GM12865 (cell line): Measurements from ENCODE around the gene BCAT1.
A peak's percentile ranks its signal among the peaks of the same experiment; 100 is the strongest.

Experiments used
- DNase-seq: peaks from one replicate; pipeline ENCODE4 v3.0.0; 2010; ENCODE audit warnings: low read depth
- H3K4me3 ChIP-seq: 2 replicates; pipeline ENCODE4 v1.5.1; 2011; ENCODE audit warnings: mild to moderate bottlenecking, low read depth, low read length, control low read depth
- TF ChIP-seq, protein P1 (sequence below): IDR thresholded peaks from 2 replicates; pipeline ENCODE4 v1.5.1; 2011; ENCODE audit warnings: low read length, control low read depth, low read depth, inconsistent platforms; ENCODE audit not compliant: insufficient read depth; ENCODE audit errors: missing control alignments

Gene BCAT1

DNA sequence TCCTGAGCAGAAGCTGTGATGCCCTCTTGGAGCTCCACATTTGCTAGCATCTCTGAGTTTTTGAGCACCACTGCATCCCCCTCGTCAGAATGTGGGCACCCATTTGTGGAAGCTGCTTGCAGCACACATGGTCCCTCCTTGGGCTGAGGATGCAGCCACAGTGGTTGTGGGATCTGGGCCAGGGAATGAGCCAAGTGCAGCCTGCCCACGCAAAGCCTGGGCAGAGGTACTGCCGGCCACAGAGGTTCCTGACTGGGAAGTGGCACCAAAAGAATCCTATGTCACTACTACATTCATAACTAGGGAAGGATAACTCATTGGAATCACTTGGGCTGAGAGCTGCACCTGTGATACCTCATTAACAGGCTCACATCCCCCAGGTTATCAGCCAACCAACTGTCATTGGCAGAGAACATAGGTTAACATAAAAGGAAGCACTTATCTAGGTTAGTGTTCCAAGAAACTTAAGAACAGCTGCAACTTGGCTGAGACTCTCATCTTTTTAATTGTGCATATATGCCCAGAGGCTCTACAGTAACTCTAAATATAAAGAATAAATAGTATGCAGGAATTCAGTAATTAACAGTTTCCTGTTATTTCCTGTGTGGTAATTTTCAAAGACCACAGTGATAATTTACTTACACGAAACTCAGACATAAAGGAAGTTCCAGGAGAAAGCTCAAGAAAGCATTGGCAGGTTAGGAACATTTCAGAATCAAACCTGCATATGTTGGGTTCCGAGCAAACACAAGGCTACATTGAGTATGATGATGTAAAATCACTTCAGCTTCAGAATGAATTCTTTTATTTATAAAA lies 145.3 kb downstream of the BCAT1 start:
- no peak overlapping the region for H3K4me3 ChIP-seq
- TF ChIP-seq, protein P1, sequence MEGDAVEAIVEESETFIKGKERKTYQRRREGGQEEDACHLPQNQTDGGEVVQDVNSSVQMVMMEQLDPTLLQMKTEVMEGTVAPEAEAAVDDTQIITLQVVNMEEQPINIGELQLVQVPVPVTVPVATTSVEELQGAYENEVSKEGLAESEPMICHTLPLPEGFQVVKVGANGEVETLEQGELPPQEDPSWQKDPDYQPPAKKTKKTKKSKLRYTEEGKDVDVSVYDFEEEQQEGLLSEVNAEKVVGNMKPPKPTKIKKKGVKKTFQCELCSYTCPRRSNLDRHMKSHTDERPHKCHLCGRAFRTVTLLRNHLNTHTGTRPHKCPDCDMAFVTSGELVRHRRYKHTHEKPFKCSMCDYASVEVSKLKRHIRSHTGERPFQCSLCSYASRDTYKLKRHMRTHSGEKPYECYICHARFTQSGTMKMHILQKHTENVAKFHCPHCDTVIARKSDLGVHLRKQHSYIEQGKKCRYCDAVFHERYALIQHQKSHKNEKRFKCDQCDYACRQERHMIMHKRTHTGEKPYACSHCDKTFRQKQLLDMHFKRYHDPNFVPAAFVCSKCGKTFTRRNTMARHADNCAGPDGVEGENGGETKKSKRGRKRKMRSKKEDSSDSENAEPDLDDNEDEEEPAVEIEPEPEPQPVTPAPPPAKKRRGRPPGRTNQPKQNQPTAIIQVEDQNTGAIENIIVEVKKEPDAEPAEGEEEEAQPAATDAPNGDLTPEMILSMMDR = no peak
- DNase-seq = no peak

DNA sequence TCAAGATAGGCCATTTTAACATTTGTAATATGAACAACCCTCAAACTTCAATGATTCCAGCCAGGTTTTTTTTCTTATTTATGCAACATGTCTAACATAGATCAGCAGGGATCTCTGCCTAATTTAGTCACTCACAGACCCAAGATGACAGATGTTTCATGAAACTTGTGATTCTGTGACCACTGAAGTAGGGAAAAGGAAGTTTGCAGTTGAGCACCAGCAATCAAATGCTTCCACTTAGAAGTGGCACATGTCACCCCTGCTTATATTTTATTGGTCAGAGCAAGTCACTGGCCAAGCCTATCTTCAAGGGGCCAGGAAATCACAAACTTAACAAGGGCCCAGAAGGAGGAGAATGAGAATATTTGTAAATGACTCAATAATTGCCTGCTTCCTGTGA lies 150.6 kb downstream of the BCAT1 start:
- TF ChIP-seq, protein P1 = no peak
- DNase-seq = peak; percentile 87
- no peak overlapping the region for H3K4me3 ChIP-seq

DNA sequence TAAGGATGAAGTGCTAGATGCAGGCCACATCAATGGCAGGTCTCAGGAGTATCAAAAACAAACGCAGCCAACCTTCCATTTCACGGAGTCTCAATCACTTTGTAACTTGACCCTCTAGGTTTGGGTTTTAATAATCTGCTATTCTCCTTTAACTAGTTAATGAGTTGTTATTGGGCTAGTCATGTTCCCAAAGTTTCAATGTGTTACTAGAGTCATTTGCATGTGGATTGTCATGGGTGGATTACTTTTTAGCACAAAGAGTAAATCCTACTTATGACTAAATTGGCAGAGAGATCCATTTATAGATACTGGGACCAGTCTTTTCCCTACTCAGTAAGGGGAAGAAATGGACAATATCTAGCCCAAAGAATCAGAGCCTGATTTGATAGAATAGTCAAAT lies 151.0 kb downstream of the BCAT1 start:
- no peak overlapping the region for H3K4me3 ChIP-seq
- TF ChIP-seq, protein P1 = no peak
- DNase-seq = no peak

DNA sequence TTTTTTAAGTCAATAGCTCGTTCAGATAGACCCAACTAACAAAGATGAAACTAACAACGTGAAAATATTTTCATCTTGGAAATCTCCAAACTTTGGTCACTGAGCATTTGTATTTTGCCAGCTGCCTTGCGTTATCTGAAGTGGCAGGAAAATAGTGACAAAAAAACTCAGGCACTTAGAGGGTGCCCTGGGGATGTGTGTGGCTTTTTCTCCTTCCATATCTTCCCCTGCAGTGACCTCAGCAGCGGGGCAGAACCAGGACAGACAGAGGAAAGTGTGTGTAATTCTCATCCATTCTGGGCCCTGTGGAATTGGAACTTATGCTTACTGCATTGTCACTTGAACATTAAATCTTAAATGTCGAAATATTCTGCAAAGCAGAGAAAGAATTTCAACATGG lies 152.0 kb downstream of the BCAT1 start:
- no peak overlapping the region for H3K4me3 ChIP-seq
- TF ChIP-seq, protein P1 = no peak
- DNase-seq = no peak

DNA sequence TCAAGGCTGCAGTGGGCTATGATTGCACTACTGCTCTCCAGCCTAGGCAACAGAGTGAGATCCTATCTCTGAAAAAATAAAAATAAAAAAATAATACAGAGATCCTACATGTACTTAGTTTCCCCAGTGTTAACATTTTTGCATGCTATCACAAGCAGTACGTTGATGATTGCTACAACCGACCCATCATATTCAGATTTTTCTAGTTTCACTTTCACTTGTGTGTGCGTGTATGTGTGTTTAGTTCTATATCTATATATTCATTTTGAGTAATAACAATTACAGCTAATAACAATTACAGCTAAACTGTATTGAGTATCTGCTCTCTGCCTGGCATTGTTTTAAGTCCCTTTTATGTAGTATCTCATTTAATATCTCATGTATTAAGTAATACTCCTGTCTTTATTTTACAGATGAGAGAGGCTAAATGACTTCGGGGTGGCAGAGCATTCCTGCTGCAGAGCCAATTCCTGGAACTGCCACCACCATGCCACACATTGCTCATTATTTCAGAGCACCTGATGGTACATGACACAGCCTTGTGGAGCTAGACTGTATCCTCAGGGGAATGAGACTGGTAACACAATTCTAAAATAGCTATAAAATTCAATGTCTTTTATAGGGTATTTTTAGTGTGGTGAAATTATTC lies 153.1 kb downstream of the BCAT1 start:
- peak; percentile 17 for DNase-seq
- TF ChIP-seq, protein P1 = no peak
- no peak overlapping the region for H3K4me3 ChIP-seq

DNA sequence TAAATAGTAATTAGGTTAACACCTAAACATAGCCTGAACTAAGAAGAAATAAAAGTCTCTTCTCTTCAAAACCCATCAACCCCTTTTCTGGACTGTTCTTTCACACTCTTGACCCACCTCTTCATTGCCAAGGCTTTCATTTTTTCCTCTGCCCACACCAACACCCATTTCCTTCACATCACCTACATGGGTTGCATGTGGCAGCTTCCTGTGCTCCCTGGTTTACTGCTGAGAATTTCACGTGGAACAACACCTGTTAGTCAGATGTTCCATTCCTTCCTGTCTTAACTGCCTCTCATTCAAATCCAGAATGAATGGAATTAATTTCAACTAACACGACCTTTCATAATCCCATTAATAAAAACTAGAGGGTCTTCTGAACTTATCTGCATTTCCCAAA lies 157.3 kb downstream of the BCAT1 start:
- no peak for DNase-seq
- H3K4me3 ChIP-seq = no peak overlapping the region
- TF ChIP-seq, protein P1 = no peak
